Tibial artery (tissue), 4 donors: ENCODE data around the gene RNU6-1.
A peak's percentile ranks its signal among the peaks of the same experiment; 100 is the strongest.

Experiments
- DNase-seq, 2 donors: peaks; one replicate each; pipeline ENCODE4 v3.0.0-alpha.2; 2019
- H3K27ac ChIP-seq, 2 donors: fragments of 200-600 bp; sonication (generic) in 1 of 2; 1 replicate in 1 of 2; 2 replicates in 1 of 2; pipeline ENCODE4 v1.5.1; 2018 to 2019; ENCODE audit warnings: mild to moderate bottlenecking in 1 of 2
- H3K27me3 ChIP-seq, 2 donors: fragments of 200-600 bp; sonication (generic) in 1 of 2; one replicate each; pipeline versions ENCODE4 v1.5.1 to v1.6.0; 2016 to 2019
- H3K36me3 ChIP-seq, 3 donors: fragments of 200-600 bp; sonication (generic) in 2 of 3; one replicate each; pipeline ENCODE4 v1.5.1; 2016 to 2019; ENCODE audit warnings: mild to moderate bottlenecking in 2 of 3
- H3K4me1 ChIP-seq, 4 donors: fragments of 200-600 bp; sonication (generic) in 2 of 4; 1 replicate in 3 of 4; 2 replicates in 1 of 4; pipeline ENCODE4 v1.5.1; 2016 to 2019
- H3K4me3 ChIP-seq, 2 donors: fragments of 200-600 bp; sonication (generic) in 1 of 2; 1 replicate in 1 of 2; 2 replicates in 1 of 2; pipeline ENCODE4 v1.5.1; 2018 to 2019; ENCODE audit warnings: mild to moderate bottlenecking in 2 of 2
- H3K9me3 ChIP-seq, 3 donors: fragments of 200-600 bp; sonication (generic) in 1 of 3; one replicate each; pipeline ENCODE4 v1.5.1; 2016 to 2019
- intact Hi-C: fragments of 100-400 bp; cut with DNase I; formaldehyde crosslinking; loops from one replicate; pipeline ENCODE4 v1.15.0; 2023; ENCODE audit warnings: low total_unique reads
- TF ChIP-seq, protein P1 (sequence below), 2 experiments: fragments of 200-600 bp in 1 of 2; fragments of 450-650 bp in 1 of 2; IDR thresholded peaks; one replicate each; pipeline ENCODE4 v1.5.1; 2017 to 2019; ENCODE audit warnings: antibody characterized with exemption in 2 of 2, mild to moderate bottlenecking in 1 of 2, moderate library complexity in 1 of 2

The RNU6-1 gene

DNA sequence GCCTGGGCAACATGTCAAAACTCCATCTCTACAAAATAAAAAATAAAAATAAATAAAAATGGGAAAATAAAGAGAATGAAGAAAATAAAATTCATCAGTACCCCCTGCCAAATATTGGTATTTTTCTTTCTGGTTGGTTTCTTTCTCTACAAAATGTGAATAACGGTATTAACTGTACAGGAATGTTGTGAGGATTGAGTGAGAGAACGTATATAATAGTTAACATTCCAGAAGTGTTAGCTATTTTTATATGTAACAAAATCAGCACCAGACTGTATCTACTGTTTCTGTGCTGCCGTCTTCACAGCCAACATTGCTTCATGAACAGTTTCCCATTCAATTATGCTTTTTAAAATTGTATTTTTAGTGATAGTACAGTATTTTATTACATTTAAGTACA, 25.5 kb upstream of the RNU6-1 start:
- intact Hi-C loops, result loop anchor here (10.0 kb wide), 1 partner anchor 189 kb away; the partner anchor contains the start of gene PIAS1
- DNase-seq, result no peak
- TF ChIP-seq, protein P1, sequence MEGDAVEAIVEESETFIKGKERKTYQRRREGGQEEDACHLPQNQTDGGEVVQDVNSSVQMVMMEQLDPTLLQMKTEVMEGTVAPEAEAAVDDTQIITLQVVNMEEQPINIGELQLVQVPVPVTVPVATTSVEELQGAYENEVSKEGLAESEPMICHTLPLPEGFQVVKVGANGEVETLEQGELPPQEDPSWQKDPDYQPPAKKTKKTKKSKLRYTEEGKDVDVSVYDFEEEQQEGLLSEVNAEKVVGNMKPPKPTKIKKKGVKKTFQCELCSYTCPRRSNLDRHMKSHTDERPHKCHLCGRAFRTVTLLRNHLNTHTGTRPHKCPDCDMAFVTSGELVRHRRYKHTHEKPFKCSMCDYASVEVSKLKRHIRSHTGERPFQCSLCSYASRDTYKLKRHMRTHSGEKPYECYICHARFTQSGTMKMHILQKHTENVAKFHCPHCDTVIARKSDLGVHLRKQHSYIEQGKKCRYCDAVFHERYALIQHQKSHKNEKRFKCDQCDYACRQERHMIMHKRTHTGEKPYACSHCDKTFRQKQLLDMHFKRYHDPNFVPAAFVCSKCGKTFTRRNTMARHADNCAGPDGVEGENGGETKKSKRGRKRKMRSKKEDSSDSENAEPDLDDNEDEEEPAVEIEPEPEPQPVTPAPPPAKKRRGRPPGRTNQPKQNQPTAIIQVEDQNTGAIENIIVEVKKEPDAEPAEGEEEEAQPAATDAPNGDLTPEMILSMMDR (IDR thresholded peaks at IDR 0.05), result no peak
- Histone ChIP-seq H3K27me3 (no peaks in the 10 kb centered on the region), H3K4me1 (peaks cover 0 to 15% (median 11%) of the 10 kb centered on the region in 4 donors), H3K4me3 (no peak overlapping the region), H3K27ac (no peak overlapping the region), H3K9me3 (no peaks in the 10 kb centered on the region), H3K36me3 (no peaks in the 10 kb centered on the region)

DNA sequence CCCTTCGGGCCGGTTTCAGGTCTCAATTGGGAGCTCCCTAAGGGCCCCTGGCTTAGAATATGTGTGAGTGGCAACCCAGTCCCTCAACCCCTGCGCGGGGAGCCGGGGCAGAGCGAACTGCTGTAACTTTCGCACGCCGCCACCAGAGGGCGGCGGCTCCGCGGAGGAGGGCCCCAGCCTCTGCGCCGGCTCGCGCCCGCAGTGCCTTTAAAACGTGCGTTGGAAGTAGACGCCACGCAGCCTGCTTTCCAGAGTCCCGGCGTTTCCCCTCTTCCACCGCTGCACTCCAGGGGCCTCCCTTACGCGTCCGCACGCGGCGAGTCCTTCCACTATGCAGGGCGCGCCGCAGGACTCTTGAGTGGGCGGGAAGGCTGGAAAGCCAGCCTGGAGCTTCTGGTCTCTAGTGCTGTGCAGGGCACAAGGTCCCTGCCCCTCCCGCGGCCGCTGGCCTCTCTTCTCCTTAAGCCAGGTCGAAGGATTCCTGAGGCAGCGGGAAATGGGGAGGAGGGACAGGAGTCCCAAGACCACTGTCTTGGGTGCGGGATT, 23.7 kb upstream of the RNU6-1 start:
- Histone ChIP-seq H3K27ac (peak overlapping the region; percentile 48 to 60), H3K9me3 (no peaks in the 10 kb centered on the region), H3K4me1 (peaks cover 0 to 15% (median 11%) of the 10 kb centered on the region in 4 donors), H3K27me3 (no peaks in the 10 kb centered on the region), H3K36me3 (no peaks in the 10 kb centered on the region), H3K4me3 (peak overlapping the region; percentile 40 to 48)
- peak; percentile 69 to 88 for DNase-seq
- intact Hi-C loops, result loop anchor here (5.0 to 10.0 kb wide), 2 partner anchors 191 to 344 kb away; partner anchors contain the start of genes CALML4 and PIAS1
- TF ChIP-seq, protein P1 (IDR thresholded peaks at IDR 0.05), result peak; percentile 95 to 97

DNA sequence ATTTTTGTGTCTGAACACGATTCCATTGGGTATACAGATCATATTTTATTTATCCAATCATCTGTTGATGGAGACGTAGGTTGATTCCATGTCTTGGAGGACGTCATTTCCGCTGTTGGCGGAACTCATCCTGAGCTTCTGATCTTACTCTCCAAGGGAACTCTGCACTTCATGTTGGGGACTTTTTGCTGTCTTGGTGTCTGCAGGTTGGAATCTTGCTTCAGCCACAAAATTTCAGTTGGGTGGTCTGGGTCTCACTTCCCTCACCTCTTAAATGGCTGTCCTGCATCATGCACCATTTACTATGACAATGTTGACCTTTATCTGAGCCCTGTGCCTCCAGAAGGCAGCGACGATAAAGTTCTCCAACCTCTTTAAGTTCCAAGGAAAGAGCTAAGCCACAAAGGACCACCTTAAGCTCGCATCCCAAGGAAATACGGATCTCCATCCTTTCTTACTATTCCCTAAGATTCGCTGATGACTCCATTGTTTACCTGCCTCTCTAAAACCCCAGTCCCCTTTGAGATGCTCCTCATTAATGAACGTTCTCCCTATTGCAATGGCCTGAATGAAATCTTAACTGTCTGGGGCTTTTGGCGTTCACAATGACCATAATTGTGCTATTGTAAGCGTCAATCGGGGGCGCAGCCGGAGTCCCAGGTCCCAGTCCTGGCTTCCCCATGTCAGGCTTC, 23.1 kb upstream of the RNU6-1 start:
- no peak for DNase-seq
- Histone ChIP-seq H3K9me3 (no peaks in the 10 kb centered on the region), H3K27me3 (no peaks in the 10 kb centered on the region), H3K36me3 (no peaks in the 10 kb centered on the region), H3K4me1 (peaks cover 0 to 15% (median 11%) of the 10 kb centered on the region in 4 donors), H3K27ac (peak overlapping the region; percentile 48 to 60), H3K4me3 (peak overlapping the region; percentile 40 to 48)
- TF ChIP-seq, protein P1 (IDR thresholded peaks at IDR 0.05), result no peak
- intact Hi-C loops, result loop anchor here (5.0 to 10.0 kb wide), 2 partner anchors 192 to 344 kb away; partner anchors contain the start of genes CALML4 and PIAS1

DNA sequence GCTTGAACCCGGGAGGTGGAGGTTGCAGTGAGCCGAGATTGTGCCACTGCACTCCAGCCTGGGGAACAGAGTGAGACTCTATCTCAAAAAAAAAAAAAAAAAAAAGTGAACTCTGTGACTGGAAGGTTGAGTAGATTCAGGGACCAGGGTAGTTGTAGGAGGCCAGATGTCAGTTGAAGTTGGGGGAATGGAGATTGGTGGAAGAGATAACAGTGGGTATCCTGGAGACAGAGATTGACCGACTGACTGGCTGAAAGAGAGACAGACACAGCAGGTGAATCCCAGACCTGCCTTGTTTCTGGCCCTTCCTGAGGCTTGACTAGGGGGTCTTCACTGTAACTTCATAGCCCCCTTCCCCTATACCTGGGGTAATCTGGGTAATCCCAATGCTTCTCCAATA, 22.1 kb upstream of the RNU6-1 start:
- TF ChIP-seq, protein P1 (IDR thresholded peaks at IDR 0.05), result no peak
- intact Hi-C loops, result loop anchor here (2.0 to 10.0 kb wide), 3 partner anchors 193 to 345 kb away; partner anchors contain the start of genes CALML4 and PIAS1
- H3K27me3 ChIP-seq, result no peaks in the 10 kb centered on the region
- DNase-seq, result no peak
- no peak overlapping the region for H3K27ac ChIP-seq
- H3K4me3 ChIP-seq, result no peak overlapping the region
- H3K9me3 ChIP-seq, result no peaks in the 10 kb centered on the region
- peaks cover 0 to 15% (median 11%) of the 10 kb centered on the region in 4 donors for H3K4me1 ChIP-seq
- H3K36me3 ChIP-seq, result no peaks in the 10 kb centered on the region

DNA sequence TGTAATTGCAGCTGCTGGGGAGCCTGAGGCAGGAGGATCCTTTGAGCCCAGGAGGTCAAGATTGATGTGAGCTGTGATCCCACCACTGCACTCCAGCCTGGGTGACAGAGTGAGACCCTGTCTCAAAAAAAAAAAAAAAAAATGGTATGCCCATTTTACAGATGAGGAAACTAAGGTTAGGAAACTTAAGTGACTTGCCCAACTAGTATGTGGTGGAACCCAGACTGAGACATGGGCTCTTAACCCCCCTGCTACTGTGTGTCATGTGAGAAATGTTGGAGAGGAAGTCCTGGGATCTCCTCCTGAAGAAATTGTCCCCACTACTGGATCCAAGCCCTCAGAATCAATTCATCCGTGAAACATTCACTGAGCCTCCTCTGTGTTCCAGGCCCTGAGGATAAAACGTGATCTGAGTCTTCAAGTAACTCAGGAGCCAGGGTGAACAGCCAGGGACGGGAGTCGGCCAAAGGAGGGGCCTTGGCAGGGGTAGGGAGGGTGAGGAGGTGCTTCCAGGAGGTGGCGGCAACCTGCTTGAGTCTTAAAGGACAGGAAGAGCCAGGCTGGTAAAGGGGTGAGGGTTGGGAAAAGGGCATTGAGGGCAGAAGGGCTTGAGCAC, 19.6 kb upstream of the RNU6-1 start:
- TF ChIP-seq, protein P1 (IDR thresholded peaks at IDR 0.05), result no peak
- peaks cover 0 to 15% (median 11%) of the 10 kb centered on the region in 4 donors for H3K4me1 ChIP-seq
- intact Hi-C loops, result no loop called here
- no peaks in the 10 kb centered on the region for H3K36me3 ChIP-seq
- no peak overlapping the region for H3K27ac ChIP-seq
- no peak for DNase-seq
- no peaks in the 10 kb centered on the region for H3K9me3 ChIP-seq
- no peaks in the 10 kb centered on the region for H3K27me3 ChIP-seq
- no peak overlapping the region for H3K4me3 ChIP-seq
